ENCODE data around the gene NAV2. TPM values are rescaled to one million over a fixed set of nuclear protein-coding genes. Genes with fewer than 3 reads are reported as not detected.
A peak's percentile ranks its signal among the peaks of the same experiment; 100 is the strongest.

Gene NAV2
- total RNA-seq, 1 donor from 2014 or later: 10.3 TPM

- no peak for ATAC-seq (ENCODE audit: low read depth)
- intact Hi-C loops (cut with micrococcal nuclease): no loop called here
- no peaks in the 10 kb centered on the region for H3K9me3 Mint-ChIP-seq
- no peak for DNase-seq
- H3K27ac Mint-ChIP-seq: no peak overlapping the region
- no peak for TF ChIP-seq CTCF (IDR thresholded peaks at IDR 0.05)
- H3K27me3 Mint-ChIP-seq: peaks cover 20% of the 10 kb centered on the region
- ChIA-PET CTCF (no interaction called here), POLR2A (interaction anchor here (0.6 kb wide), 1 partner anchor 430 kb away, joined by 4 read pairs; no protein-coding TSS in a partner anchor)
- no peaks in the 10 kb centered on the region for H3K36me3 Mint-ChIP-seq (ENCODE audit: low read depth)
- peaks cover 12% of the 10 kb centered on the region for H3K4me1 Mint-ChIP-seq
- H3K4me3 Mint-ChIP-seq: no peak overlapping the region
Measured at GRCh38 chr11:20093775-20094174, 381.1 kb downstream of the NAV2 start.

- H3K9me3 Mint-ChIP-seq: no peaks in the 10 kb centered on the region
- peaks cover 15% of the 10 kb centered on the region for H3K4me1 Mint-ChIP-seq
- no peak for TF ChIP-seq CTCF (IDR thresholded peaks at IDR 0.05)
- intact Hi-C loops (cut with micrococcal nuclease): no loop called here
- CTCF ChIA-PET: no interaction called here
- no peak overlapping the region for H3K27ac Mint-ChIP-seq
- H3K4me3 Mint-ChIP-seq: no peak overlapping the region
- peaks cover 20% of the 10 kb centered on the region for H3K27me3 Mint-ChIP-seq
- POLR2A ChIA-PET: no interaction called here
- ATAC-seq (ENCODE audit: low read depth) (no peak), DNase-seq (no peak)
- no peaks in the 10 kb centered on the region for H3K36me3 Mint-ChIP-seq (ENCODE audit: low read depth)
Measured at GRCh38 chr11:20095189-20095588, 382.6 kb downstream of the NAV2 start.

- no peak for TF ChIP-seq CTCF (IDR thresholded peaks at IDR 0.05)
- H3K36me3 Mint-ChIP-seq (ENCODE audit: low read depth): no peaks in the 10 kb centered on the region
- ChIA-PET POLR2A (no interaction called here), CTCF (no interaction called here)
- peaks cover 27% of the 10 kb centered on the region for H3K27me3 Mint-ChIP-seq
- no peak overlapping the region for H3K27ac Mint-ChIP-seq
- H3K9me3 Mint-ChIP-seq: no peaks in the 10 kb centered on the region
- no peak for DNase-seq
- no peak for ATAC-seq (ENCODE audit: low read depth)
- H3K4me3 Mint-ChIP-seq: no peak overlapping the region
- intact Hi-C loops (cut with micrococcal nuclease): no loop called here
- H3K4me1 Mint-ChIP-seq: peaks cover 19% of the 10 kb centered on the region
Measured at GRCh38 chr11:20097319-20098221, 384.9 kb downstream of the NAV2 start.

GRCh38 chr11:20099527-20099926, 386.9 kb downstream of the NAV2 start:
- ChIA-PET CTCF (interaction anchor here (0.9 to 1.1 kb wide), 2 partner anchors 14 to 160 kb away, joined by 3 read pairs; no protein-coding TSS in a partner anchor), POLR2A (interaction anchor here (0.6 to 1.1 kb wide), 2 partner anchors 25 to 32 kb away, joined by 3 to 4 read pairs; no protein-coding TSS in a partner anchor)
- DNase-seq (no peak), ATAC-seq (ENCODE audit: low read depth) (peak; percentile 77)
- no peak for TF ChIP-seq CTCF (IDR thresholded peaks at IDR 0.05)
- Mint-ChIP-seq H3K27me3 (peaks cover 17% of the 10 kb centered on the region), H3K36me3 (ENCODE audit: low read depth) (no peaks in the 10 kb centered on the region), H3K4me3 (peak overlapping the region; percentile 30), H3K9me3 (no peaks in the 10 kb centered on the region), H3K27ac (no peak overlapping the region), H3K4me1 (peaks cover 19% of the 10 kb centered on the region)
- intact Hi-C loops (cut with micrococcal nuclease): loop anchor here (1.0 kb wide), 1 partner anchor 19 kb away; no protein-coding TSS in a partner anchor

GRCh38 chr11:20102397-20102796, 389.8 kb downstream of the NAV2 start:
- intact Hi-C loops (cut with micrococcal nuclease): no loop called here
- ChIA-PET POLR2A (no interaction called here), CTCF (no interaction called here)
- TF ChIP-seq CTCF (IDR thresholded peaks at IDR 0.05): no peak
- no peak for ATAC-seq (ENCODE audit: low read depth)
- no peak for DNase-seq
- Mint-ChIP-seq H3K27me3 (peaks cover 12% of the 10 kb centered on the region), H3K9me3 (no peaks in the 10 kb centered on the region), H3K27ac (no peak overlapping the region), H3K4me3 (no peak overlapping the region), H3K4me1 (peaks cover 19% of the 10 kb centered on the region), H3K36me3 (ENCODE audit: low read depth) (no peaks in the 10 kb centered on the region)

Measured in activated B cell treated with CpG ODN at 0.5 μM for 24 hours (primary cell).